NCI-H82 treated with DMSO at 0.1 percent for 48 hours (cell line): Measurements from ENCODE around the gene RNF150.
A peak's percentile ranks its signal among the peaks of the same experiment; 100 is the strongest.

Experiments
- DNase-seq: peaks from one replicate; lab custom pipeline; 2025; ENCODE audit not compliant: unreplicated experiment; lab: John Stamatoyannopoulos, UW

The RNF150 gene

GRCh38 chr4:140930011-140930410, 203.3 kb downstream of the RNF150 start:
- DNase-seq = no peak

- no peak for DNase-seq
Measured at GRCh38 chr4:140928880-140929279, 204.4 kb downstream of the RNF150 start.

GRCh38 chr4:140926672-140927071, 206.6 kb downstream of the RNF150 start:
- no peak for DNase-seq

GRCh38 chr4:140925417-140925816, 207.9 kb downstream of the RNF150 start:
- no peak for DNase-seq

GRCh38 chr4:140924761-140925392, 208.4 kb downstream of the RNF150 start:
- no peak for DNase-seq

- DNase-seq = no peak
Measured at GRCh38 chr4:140906993-140907962, 226.0 kb downstream of the RNF150 start.

GRCh38 chr4:140904904-140905303, 228.4 kb downstream of the RNF150 start:
- no peak for DNase-seq

- DNase-seq = no peak
Measured at GRCh38 chr4:140903522-140904475, 229.5 kb downstream of the RNF150 start.

- peak; percentile 3 for DNase-seq
Measured at GRCh38 chr4:140901736-140902336, 231.4 kb downstream of the RNF150 start.

- DNase-seq = no peak
Measured at GRCh38 chr4:140893939-140894338, 239.3 kb downstream of the RNF150 start.

GRCh38 chr4:140888054-140888453, 245.2 kb downstream of the RNF150 start:
- no peak for DNase-seq

- no peak for DNase-seq
Measured at GRCh38 chr4:140887467-140887866, 245.8 kb downstream of the RNF150 start.

GRCh38 chr4:140884431-140885058, 248.7 kb downstream of the RNF150 start:
- DNase-seq = peak; percentile 71

- DNase-seq = no peak
Measured at GRCh38 chr4:140877781-140878180, 255.5 kb downstream of the RNF150 start.

- no peak for DNase-seq
Measured at GRCh38 chr4:140876615-140877364, 256.5 kb downstream of the RNF150 start.

GRCh38 chr4:140875746-140876452, 257.4 kb downstream of the RNF150 start:
- no peak for DNase-seq

GRCh38 chr4:140874056-140874455, 259.2 kb downstream of the RNF150 start:
- no peak for DNase-seq

GRCh38 chr4:140871368-140871767, 261.9 kb downstream of the RNF150 start:
- no peak for DNase-seq

GRCh38 chr4:140870427-140870826, 262.8 kb downstream of the RNF150 start:
- no peak for DNase-seq
